Esophagus muscularis mucosa (tissue), 4 donors: ENCODE measurements around the gene ADAM23. TPM values are rescaled to one million over a fixed set of nuclear protein-coding genes. Genes with fewer than 3 reads are reported as not detected.

Source experiments
- DNase-seq: peaks from one replicate; pipeline ENCODE4 v3.0.0-alpha.2; 2017; ENCODE audit errors: extremely low spot score
- H3K27ac ChIP-seq, 4 donors: fragments of 200-600 bp; sonication (generic); replicated peaks in 1 of 4; 1 replicate in 3 of 4; 2 replicates in 1 of 4; pipeline ENCODE4 v1.5.1; 2016 to 2019; ENCODE audit warnings: mild to moderate bottlenecking in 1 of 4
- H3K27me3 ChIP-seq, 4 donors: fragments of 200-600 bp; sonication (generic); one replicate each; pipeline versions ENCODE4 v1.5.1 to v1.6.0; 2016 to 2019
- H3K36me3 ChIP-seq, 4 donors: fragments of 200-600 bp; sonication (generic); one replicate each; pipeline ENCODE4 v1.5.1; 2016 to 2019
- H3K4me1 ChIP-seq, 4 donors: fragments of 200-600 bp; sonication (generic); one replicate each; pipeline ENCODE4 v1.5.1; 2016 to 2019
- H3K4me3 ChIP-seq, 4 donors: fragments of 200-600 bp; sonication (generic); 1 replicate in 2 of 4; 2 replicates in 2 of 4; pipeline ENCODE4 v1.5.1; 2016 to 2019; ENCODE audit warnings: mild to moderate bottlenecking in 4 of 4, moderate library complexity in 1 of 4
- H3K9me3 ChIP-seq, 4 donors: fragments of 200-600 bp; sonication (generic); 1 replicate in 3 of 4; 2 replicates in 1 of 4; pipeline ENCODE4 v1.5.1; 2016 to 2019
- CTCF ChIP-seq, 3 experiments: fragments of 200-600 bp in 2 of 3; fragments of 450-650 bp in 1 of 3; sonication (generic) in 2 of 3; IDR thresholded peaks; one replicate each; pipeline ENCODE4 v1.5.1; 2017 to 2019; ENCODE audit warnings: antibody characterized with exemption in 3 of 3, mild to moderate bottlenecking in 2 of 3, moderate library complexity in 1 of 3
- EP300 ChIP-seq: sonication (generic); formaldehyde crosslinking; IDR thresholded peaks from one replicate; pipeline ENCODE4 v1.6.1; 2017; ENCODE audit warnings: antibody characterized with exemption
- POLR2A ChIP-seq: fragments of 450-650 bp; IDR thresholded peaks from one replicate; pipeline ENCODE4 v1.6.1; 2017; ENCODE audit warnings: antibody characterized with exemption, moderate library complexity, mild to moderate bottlenecking, low read depth
- POLR2AphosphoS5 ChIP-seq, 2 donors: sonication (generic); formaldehyde crosslinking; IDR thresholded peaks; one replicate each; pipeline ENCODE4 v1.6.1; 2017; ENCODE audit warnings: antibody characterized with exemption in 2 of 2
- WGBS: methylation state at CpG from one replicate; pipeline ENCODE4 v1.1.5; 2018; 5-methylcytosine and 5-hydroxymethylcytosine counted together
- intact Hi-C: fragments of 100-400 bp; cut with DNase I; formaldehyde crosslinking; loops from one replicate; pipeline ENCODE4 v1.15.1; 2023
- total RNA-seq, 4 donors: library from RNA; depleted of rRNA; stranded (reverse); fragments of >200 nt; gene quantifications; one replicate each; pipeline versions ENCODE4 v1.1.0 to v1.2.1, GENCODE V29; 2016

Gene ADAM23
- total RNA-seq, 4 donors from 2014 or later, result 1.5 to 3.0 (median 2.2) TPM

GRCh38 chr2:206527153-206527552, 83.8 kb downstream of the ADAM23 start:
- WGBS, result 91% methylated on average over 2 of the region's 2 CpGs
- Histone ChIP-seq H3K36me3 (no peaks in the 10 kb centered on the region), H3K9me3 (no peaks in the 10 kb centered on the region), H3K27me3 (no peaks in the 10 kb centered on the region), H3K27ac (no peak overlapping the region), H3K4me3 (no peak overlapping the region), H3K4me1 (peaks cover 0 to 9% (median 3%) of the 10 kb centered on the region in 4 donors)
- intact Hi-C loops, result no loop called here
- DNase-seq, result no peak
- no peak for TF ChIP-seq CTCF (IDR thresholded peaks at IDR 0.05)
- no peak for TF ChIP-seq POLR2AphosphoS5 (IDR thresholded peaks at IDR 0.05)
- TF ChIP-seq POLR2A, result no peak
- no peak for TF ChIP-seq EP300

DNA sequence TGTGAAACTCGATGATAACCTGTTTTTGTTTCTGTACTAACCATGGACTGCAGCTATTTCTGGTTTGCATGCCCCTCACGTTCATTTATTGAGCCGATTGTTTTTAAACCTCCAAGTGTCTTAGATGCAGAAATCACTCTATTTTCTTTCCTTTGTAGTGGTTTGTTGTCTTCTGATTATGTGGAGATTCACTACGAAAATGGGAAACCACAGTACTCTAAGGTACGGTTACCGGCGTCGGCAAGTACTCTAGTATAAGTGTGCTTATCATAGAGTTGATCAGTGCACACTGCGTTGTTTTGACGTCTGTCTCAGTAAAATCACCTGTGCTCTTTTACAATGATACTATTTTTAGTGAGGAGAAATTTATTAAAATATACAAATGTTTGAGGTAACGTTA, 87.4 kb downstream of the ADAM23 start:
- Histone ChIP-seq H3K27ac (no peak overlapping the region), H3K27me3 (no peaks in the 10 kb centered on the region), H3K4me3 (no peak overlapping the region), H3K9me3 (no peaks in the 10 kb centered on the region), H3K36me3 (no peaks in the 10 kb centered on the region), H3K4me1 (peaks cover 0 to 11% (median 4%) of the 10 kb centered on the region in 4 donors)
- no peak for DNase-seq
- 84% methylated on average over 11 of the region's 11 CpGs for WGBS
- intact Hi-C loops, result no loop called here
- TF ChIP-seq CTCF (IDR thresholded peaks at IDR 0.05), result no peak
- TF ChIP-seq EP300, result no peak
- no peak for TF ChIP-seq POLR2AphosphoS5 (IDR thresholded peaks at IDR 0.05)
- TF ChIP-seq POLR2A, result no peak

DNA sequence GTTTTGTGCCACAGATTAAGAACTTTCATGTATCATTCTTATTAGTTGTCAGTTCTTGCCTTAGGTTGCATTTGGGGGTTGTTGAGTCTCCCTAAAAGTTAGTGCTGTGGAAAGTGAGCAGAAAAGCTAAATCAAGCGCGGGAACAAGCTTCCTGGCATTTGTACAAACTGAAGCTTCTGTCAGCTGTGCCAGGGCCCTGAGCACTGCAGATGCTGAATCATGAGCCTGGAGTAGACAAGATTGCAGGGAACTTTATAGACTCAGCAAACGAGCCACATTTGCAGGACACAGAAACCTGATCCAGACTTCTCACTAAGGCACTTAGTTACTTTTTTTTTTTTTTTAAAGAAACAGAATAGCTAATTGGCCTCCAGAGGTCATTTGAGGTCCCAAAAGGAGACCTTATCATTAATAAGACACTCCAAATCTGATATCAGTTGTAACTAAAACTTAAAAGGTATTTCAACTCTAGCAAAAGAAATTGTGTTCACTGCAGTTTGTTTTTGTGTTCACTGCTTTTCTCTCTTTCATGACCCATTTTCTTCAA, 88.7 kb downstream of the ADAM23 start:
- Histone ChIP-seq H3K4me3 (no peak overlapping the region), H3K27me3 (no peaks in the 10 kb centered on the region), H3K36me3 (no peaks in the 10 kb centered on the region), H3K4me1 (peaks cover 0 to 11% (median 4%) of the 10 kb centered on the region in 4 donors), H3K9me3 (no peaks in the 10 kb centered on the region), H3K27ac (no peak overlapping the region)
- intact Hi-C loops, result no loop called here
- TF ChIP-seq CTCF (IDR thresholded peaks at IDR 0.05) (no peak), POLR2A (no peak), EP300 (no peak), POLR2AphosphoS5 (IDR thresholded peaks at IDR 0.05) (no peak)
- DNase-seq, result no peak
- WGBS, result 36% methylated on average over 3 of the region's 3 CpGs

- no peaks in the 10 kb centered on the region for H3K27me3 ChIP-seq
- no peak overlapping the region for H3K4me3 ChIP-seq
- TF ChIP-seq POLR2A (no peak), POLR2AphosphoS5 (IDR thresholded peaks at IDR 0.05) (no peak), EP300 (no peak), CTCF (IDR thresholded peaks at IDR 0.05) (no peak)
- no peaks in the 10 kb centered on the region for H3K36me3 ChIP-seq
- H3K27ac ChIP-seq, result no peak overlapping the region
- no peak for DNase-seq
- H3K4me1 ChIP-seq, result peaks cover 0 to 11% (median 4%) of the 10 kb centered on the region in 4 donors
- 95% methylated on average over 1 of the region's 1 CpG for WGBS
- H3K9me3 ChIP-seq, result no peaks in the 10 kb centered on the region
- intact Hi-C loops, result no loop called here
Observed at GRCh38 chr2:206533977-206534376, 90.6 kb downstream of the ADAM23 start.
